ENCODE results near the gene KRT76. TPM values are rescaled to one million over a fixed set of nuclear protein-coding genes. Genes with fewer than 3 reads are reported as not detected.

Gene KRT76
- total RNA-seq, 1 experiment from 2014 or later, result not detected

DNA sequence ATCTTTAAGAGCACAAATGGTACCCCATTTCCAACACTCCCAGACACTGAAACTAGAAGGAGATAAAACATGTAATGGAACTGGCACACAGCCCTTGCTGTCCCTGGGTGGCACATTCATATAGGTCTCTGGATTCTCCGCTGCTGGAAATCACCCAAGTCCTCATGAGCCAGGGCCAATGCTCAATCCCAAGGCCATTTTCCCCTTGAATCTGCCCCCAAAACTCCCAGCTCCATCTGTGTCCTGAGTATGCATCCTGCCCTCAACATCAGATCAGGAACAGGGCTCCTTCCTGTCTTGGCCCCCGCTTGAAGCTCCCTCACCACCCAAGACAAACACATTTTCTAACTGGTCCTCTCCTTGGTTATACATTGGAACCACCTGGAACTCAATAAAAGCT is 24.6 kb downstream of the KRT76 start:
- TF ChIP-seq, protein P1, sequence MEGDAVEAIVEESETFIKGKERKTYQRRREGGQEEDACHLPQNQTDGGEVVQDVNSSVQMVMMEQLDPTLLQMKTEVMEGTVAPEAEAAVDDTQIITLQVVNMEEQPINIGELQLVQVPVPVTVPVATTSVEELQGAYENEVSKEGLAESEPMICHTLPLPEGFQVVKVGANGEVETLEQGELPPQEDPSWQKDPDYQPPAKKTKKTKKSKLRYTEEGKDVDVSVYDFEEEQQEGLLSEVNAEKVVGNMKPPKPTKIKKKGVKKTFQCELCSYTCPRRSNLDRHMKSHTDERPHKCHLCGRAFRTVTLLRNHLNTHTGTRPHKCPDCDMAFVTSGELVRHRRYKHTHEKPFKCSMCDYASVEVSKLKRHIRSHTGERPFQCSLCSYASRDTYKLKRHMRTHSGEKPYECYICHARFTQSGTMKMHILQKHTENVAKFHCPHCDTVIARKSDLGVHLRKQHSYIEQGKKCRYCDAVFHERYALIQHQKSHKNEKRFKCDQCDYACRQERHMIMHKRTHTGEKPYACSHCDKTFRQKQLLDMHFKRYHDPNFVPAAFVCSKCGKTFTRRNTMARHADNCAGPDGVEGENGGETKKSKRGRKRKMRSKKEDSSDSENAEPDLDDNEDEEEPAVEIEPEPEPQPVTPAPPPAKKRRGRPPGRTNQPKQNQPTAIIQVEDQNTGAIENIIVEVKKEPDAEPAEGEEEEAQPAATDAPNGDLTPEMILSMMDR (conservative IDR thresholded peaks at IDR 0.05), result no peak
- Mint-ChIP-seq H3K4me1 (no peaks in the 10 kb centered on the region), H3K36me3 (ENCODE audit: insufficient read depth in 1 of 3, low read depth in 3 of 3) (no peaks in the 10 kb centered on the region), H3K9me3 (no peaks in the 10 kb centered on the region), H3K27me3 (ENCODE audit: low read depth) (peaks cover 51% of the 10 kb centered on the region), H3K27ac (no peak overlapping the region), H3K4me3 (no peak overlapping the region)
- no peak overlapping the region for H3K18ac ChIP-seq (ENCODE audit: insufficient read length, low read depth, low read length)
- no peaks in the 10 kb centered on the region for H3K79me2 ChIP-seq (ENCODE audit: insufficient read depth, low read length)
- H3K23me2 ChIP-seq (ENCODE audit: insufficient read length, low read depth, low read length, poor library complexity, severe bottlenecking), result no peaks in the 10 kb centered on the region
- no peak overlapping the region for H3T11ph ChIP-seq (ENCODE audit: low read length)
- H3K79me1 ChIP-seq (ENCODE audit: insufficient read depth, low read depth, low read length, poor library complexity, severe bottlenecking), result no peaks in the 10 kb centered on the region
- H2BK15ac ChIP-seq (ENCODE audit: low read depth, low read length), result no peak overlapping the region
- no peaks in the 10 kb centered on the region for H3K9me3 ChIP-seq (ENCODE audit: control insufficient read depth, low read depth, low read length)
- H3K9ac ChIP-seq (ENCODE audit: extremely low read depth, insufficient read length, low read length), result no peak overlapping the region
- H2BK12ac ChIP-seq (ENCODE audit: insufficient read length, low read depth, low read length), result no peak overlapping the region
- no peak overlapping the region for H4K91ac ChIP-seq (ENCODE audit: insufficient read length, low read depth, low read length)
- DNase-seq, result no peak
- H4K20me1 ChIP-seq (ENCODE audit: control insufficient read depth, insufficient read depth, insufficient read length), result no peaks in the 10 kb centered on the region
- no peak overlapping the region for H3K27ac ChIP-seq (ENCODE audit: insufficient read length, low read depth, low read length)
- H2BK5ac ChIP-seq (ENCODE audit: insufficient read length, low read length), result no peak overlapping the region
- no peak overlapping the region for H4K8ac ChIP-seq (replicated peaks; ENCODE audit: insufficient read length, low read depth, low read length)
- H3K4me1 ChIP-seq (ENCODE audit: insufficient read depth, low read length), result no peaks in the 10 kb centered on the region
- no peak overlapping the region for H3K14ac ChIP-seq (ENCODE audit: insufficient read depth, low read length)
- no peak overlapping the region for H4K5ac ChIP-seq (ENCODE audit: insufficient read length, low read depth, low read length)
- H2AFZ ChIP-seq (ENCODE audit: low read length), result no peak overlapping the region
- H2AK5ac ChIP-seq (ENCODE audit: insufficient read length, low read length), result no peak overlapping the region
- no peak overlapping the region for H2BK120ac ChIP-seq (ENCODE audit: low read depth, low read length, poor library complexity, severe bottlenecking)
- H3K23ac ChIP-seq (ENCODE audit: insufficient read length, low read depth, low read length), result no peak overlapping the region
- no peak overlapping the region for H3K4ac ChIP-seq (ENCODE audit: low read depth, low read length)
- no CpG with 5 or more reads among the region's 2 CpGs for WGBS (ENCODE audit: extremely low coverage, insufficient read length, low lambda C conversion rate)
- H3K56ac ChIP-seq (ENCODE audit: insufficient read length, low read depth, low read length), result no peak overlapping the region
- H3K27me3 ChIP-seq (ENCODE audit: insufficient read depth, low read length), result no peaks in the 10 kb centered on the region
- no peak overlapping the region for H2BK20ac ChIP-seq (ENCODE audit: low read depth, low read length, poor library complexity, severe bottlenecking)
- no peak overlapping the region for H3K4me2 ChIP-seq (ENCODE audit: insufficient read depth, insufficient read length, low read length)

All from H9 (cell line).